ENCODE data around the gene WDR73. TPM values are rescaled to one million over a fixed set of nuclear protein-coding genes. Genes with fewer than 3 reads are reported as not detected.
"Not testable (repeated sequence)": the region's sequence is repeated elsewhere in the genome, so short reads cannot be mapped to it uniquely, and the experiment has no call there.

Gene WDR73
- polyA plus RNA-seq (ENCODE audit: low read depth in 6 of 6), result 10 to 100 TPM; 15.0 to 22.2 (median 18.0) TPM

DNA sequence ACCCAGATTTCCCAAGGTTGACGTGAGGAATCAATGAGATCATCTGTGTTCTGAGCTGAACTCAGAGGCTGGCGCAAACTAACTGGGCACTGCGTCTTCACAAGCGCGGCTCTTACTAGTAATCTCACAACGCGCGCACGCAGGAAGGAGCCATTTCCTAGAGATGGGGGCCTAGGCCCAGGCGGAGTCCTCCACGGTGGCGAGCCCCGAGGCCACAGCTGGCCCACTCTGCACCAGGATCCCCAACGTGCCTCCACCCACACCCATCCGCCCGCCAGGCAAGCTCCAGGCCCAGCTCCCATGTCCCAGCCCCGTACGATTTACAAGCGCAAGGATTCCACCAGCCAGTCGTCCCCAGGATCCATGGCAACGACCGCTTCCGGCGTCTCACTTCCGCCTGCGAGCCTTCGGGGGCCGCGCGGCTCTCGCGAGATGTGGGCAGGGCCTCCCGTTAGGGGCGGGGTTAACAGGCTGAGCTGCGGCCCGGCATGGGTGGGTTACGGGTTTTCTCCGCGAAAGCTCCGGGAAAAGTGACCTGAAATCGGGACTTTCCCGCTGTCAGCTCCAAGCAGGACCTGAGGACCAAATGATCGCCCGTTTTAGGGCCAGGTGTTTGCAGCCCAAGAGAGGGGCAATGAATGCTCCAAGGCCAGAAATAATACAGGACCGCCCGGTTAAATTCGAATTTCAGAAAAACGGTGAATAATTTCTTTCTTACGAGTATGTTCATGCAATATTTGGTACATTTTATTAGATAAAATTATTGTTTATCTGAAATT, at the start of gene WDR73:
WDR73 (minus strand) TSS at position 374 of the 779 bp plus-strand sequence; CDS start at position 365, 9 bp downstream.
- no peaks in the 10 kb centered on the region for H3K27me3 Mint-ChIP-seq
- peaks cover 37 to 43% (median 40%) of the 10 kb centered on the region in 3 donors for H3K4me1 Mint-ChIP-seq
- H3K27ac Mint-ChIP-seq, result peak within 1 kb of the TSS; percentile 93 to 99 (median 96)
- no peaks in the 10 kb centered on the region for H3K9me3 Mint-ChIP-seq
- ATAC-seq (ENCODE audit: low read depth in 2 of 2) (peak; percentile 73 to 75), DNase-seq (peak; percentile 96)
- peaks cover 2 to 12% of the 10 kb centered on the region in 2 donors for H3K36me3 Mint-ChIP-seq
- peak within 1 kb of the TSS; percentile 88 to 99 (median 98) for H3K4me3 Mint-ChIP-seq

DNA sequence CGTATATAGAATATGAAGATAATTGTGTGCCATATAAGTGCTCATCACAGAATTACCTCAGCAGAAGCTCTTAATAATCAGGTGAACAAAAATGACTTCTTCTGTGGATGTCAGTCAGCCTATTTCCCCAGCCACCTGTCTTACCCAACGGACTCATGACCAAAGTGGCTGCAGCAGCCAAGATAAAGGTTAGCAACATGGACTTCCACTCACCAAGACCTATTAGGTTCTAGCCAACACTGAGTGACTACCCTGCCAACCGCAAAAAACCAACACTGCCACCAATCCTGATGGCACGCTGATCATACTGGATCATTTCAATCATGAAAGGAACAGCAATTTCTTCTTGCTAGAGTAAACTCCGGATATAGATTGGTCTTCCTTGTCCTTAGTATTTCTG, 49.7 kb upstream of the WDR73 start:
- Mint-ChIP-seq H3K36me3 (peaks cover 0 to 6% of the 10 kb centered on the region in 2 donors), H3K27me3 (no peaks in the 10 kb centered on the region), H3K9me3 (no peaks in the 10 kb centered on the region), H3K27ac (peak overlapping the region in 3 of 6 donors; percentile 4 to 24 (median 18)), H3K4me1 (peaks cover 38 to 66% (median 65%) of the 10 kb centered on the region in 3 donors), H3K4me3 (no peak overlapping the region)
- DNase-seq, result no peak
- ATAC-seq (ENCODE audit: low read depth in 2 of 2), result no peak

DNA sequence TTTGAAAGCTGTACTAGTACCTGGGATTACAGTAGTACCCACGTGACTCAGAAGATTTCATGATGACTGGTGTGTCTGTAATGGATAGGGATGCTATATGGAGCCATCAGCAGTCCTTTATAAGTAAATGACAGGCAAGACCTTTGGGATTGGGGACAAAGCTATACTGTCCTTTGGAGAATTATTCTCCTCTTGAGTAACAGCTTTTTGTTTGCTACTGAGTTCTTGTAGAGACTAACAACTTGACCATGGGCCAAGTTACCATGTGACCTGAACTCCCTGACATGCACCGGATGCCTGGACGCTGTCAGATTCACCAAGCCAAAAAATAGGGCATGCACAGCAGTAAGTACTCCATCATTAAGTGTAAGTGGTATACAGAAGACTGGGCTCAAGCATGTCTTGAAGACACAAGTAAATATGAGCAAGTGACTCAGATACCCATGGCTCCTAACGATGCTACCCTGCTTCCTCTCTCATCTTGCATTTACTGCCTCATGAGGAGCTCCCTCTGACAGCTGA, 48.9 kb upstream of the WDR73 start:
- H3K9me3 Mint-ChIP-seq, result no peaks in the 10 kb centered on the region
- DNase-seq (no peak), ATAC-seq (ENCODE audit: low read depth in 2 of 2) (no peak)
- peak overlapping the region in 5 of 6 donors; percentile 4 to 87 (median 75) for H3K27ac Mint-ChIP-seq
- peaks cover 0 to 6% of the 10 kb centered on the region in 2 donors for H3K36me3 Mint-ChIP-seq
- H3K4me1 Mint-ChIP-seq, result peaks cover 35 to 62% (median 60%) of the 10 kb centered on the region in 3 donors
- no peak overlapping the region for H3K4me3 Mint-ChIP-seq
- no peaks in the 10 kb centered on the region for H3K27me3 Mint-ChIP-seq

DNA sequence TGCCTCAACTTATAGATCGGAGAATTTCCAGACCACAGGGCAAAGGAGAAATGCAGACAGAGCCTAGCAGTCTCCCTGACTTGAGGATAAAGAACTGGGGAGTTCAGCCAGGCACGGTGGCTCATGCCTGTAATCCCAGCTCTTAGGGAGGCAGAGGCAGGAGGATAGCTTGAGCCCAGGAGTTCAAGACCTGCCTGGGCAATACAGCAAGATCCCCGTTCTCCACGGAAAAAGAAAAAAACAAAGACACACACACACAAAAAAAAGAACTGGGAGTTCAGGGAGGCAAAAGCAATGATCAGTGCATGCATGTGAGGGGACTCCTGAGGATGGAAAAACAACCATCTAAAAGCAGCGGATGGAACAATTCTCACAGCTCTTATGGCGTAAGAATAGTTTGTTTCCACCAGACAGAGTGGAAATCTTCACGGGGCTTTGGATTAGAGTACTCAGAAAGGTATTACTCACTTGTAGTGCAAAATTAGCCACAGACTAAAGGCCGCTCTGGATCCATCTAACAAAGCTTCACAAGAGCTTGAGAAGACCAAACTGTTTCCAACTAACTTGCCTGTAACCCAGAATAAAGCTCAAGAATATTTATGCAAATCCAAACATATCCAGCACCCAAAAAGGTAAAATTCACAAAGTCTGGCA, 45.6 kb upstream of the WDR73 start:
- ATAC-seq (ENCODE audit: low read depth in 2 of 2) (no peak), DNase-seq (no peak)
- peaks cover 0 to 6% of the 10 kb centered on the region in 2 donors for H3K36me3 Mint-ChIP-seq
- H3K27ac Mint-ChIP-seq, result peak overlapping the region in 3 of 6 donors; percentile 50 to 74 (median 54)
- no peaks in the 10 kb centered on the region for H3K9me3 Mint-ChIP-seq
- H3K4me1 Mint-ChIP-seq, result peaks cover 32 to 75% (median 46%) of the 10 kb centered on the region in 3 donors
- no peaks in the 10 kb centered on the region for H3K27me3 Mint-ChIP-seq
- H3K4me3 Mint-ChIP-seq, result no peak overlapping the region

DNA sequence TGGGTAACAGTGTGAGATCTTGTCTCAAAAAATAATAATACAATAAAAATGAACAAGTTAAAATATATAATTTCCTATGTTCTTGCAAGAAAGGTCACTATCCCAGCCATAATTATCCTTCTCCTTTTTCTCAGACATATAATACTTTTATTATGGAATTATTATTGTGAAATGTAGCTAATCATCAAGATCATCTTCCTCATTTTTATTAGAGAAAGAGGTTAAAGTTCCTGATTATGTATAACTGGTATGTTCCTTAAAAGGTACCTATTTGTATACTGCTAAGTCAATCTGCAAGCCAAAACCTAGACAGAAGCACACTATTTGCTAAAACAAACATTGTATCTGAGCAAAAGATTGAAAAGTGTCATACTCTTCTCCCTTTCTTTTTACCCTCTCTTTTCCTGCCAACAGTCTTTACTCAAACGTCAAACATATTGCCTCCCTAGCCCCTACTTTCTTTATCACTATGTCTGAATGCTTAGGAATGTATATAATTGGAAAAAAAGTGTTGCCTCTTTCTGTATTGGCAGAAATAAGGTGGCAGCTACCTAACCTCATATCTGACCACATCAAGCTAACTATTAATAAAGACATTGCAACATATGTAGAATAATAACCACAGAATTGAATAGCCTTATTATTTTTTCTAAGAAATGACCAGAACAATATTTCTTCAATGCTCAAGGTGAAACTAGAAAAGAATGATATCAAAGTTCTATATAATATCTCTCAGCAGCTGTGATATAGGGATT, 43.3 kb upstream of the WDR73 start:
- ATAC-seq (ENCODE audit: low read depth in 2 of 2) (no peak), DNase-seq (no peak)
- Mint-ChIP-seq H3K4me1 (peaks cover 16 to 68% (median 25%) of the 10 kb centered on the region in 3 donors), H3K27me3 (no peaks in the 10 kb centered on the region), H3K36me3 (peaks cover 0 to 6% of the 10 kb centered on the region in 2 donors), H3K4me3 (no peak overlapping the region), H3K27ac (peak overlapping the region in 4 of 6 donors; percentile 32 to 79 (median 66)), H3K9me3 (no peaks in the 10 kb centered on the region)

DNA sequence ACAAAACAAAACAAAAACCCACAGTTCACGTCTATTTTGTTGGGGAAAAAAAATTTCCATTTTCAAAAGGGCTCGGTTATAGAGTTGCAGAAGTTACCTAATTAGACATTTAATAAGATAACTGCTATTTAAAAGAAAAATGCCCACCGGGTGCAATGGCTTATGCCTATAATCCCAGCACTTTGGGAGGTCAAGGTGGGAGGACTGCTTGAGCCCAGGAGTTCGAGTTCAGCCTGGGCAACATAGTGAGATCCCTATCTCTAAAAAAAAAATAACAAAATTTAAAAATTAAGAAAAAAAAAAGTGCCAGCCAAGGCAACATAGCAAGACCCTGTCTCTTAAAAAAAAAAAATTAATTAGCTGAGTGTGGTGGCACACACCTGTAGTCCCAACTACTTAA, 42.7 kb upstream of the WDR73 start:
- H3K4me1 Mint-ChIP-seq, result peaks cover 16 to 70% (median 29%) of the 10 kb centered on the region in 3 donors
- H3K27me3 Mint-ChIP-seq, result no peaks in the 10 kb centered on the region
- no peaks in the 10 kb centered on the region for H3K9me3 Mint-ChIP-seq
- no peak overlapping the region for H3K4me3 Mint-ChIP-seq
- no peak for DNase-seq
- peaks cover under 1 to 6% of the 10 kb centered on the region in 2 donors for H3K36me3 Mint-ChIP-seq
- no peak overlapping the region for H3K27ac Mint-ChIP-seq
- ATAC-seq (ENCODE audit: low read depth in 2 of 2), result no peak

DNA sequence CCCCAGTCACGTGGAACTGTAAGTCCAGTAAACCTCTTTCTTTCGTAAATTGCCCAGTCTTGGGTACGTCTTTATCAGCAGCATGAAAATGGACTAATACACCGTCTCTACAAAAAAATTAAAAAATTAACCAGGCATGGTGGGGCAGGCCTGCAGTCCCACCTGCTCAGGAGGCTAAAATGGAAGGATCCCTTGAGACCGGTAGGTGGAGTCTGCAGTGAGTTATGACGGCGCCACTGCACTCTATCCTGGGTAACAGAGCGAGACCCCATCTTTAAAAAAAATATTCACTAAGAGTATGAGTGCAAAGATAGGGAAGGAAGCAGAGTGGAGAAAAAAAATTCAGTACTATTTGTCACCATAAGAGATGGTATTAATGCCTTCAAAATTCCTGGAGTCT, 36.3 kb upstream of the WDR73 start:
- Mint-ChIP-seq H3K9me3 (peaks cover 0 to 6% (median 4%) of the 10 kb centered on the region in 7 donors), H3K27ac (peak overlapping the region in 5 of 6 donors; percentile 63 to 94 (median 89)), H3K27me3 (no peaks in the 10 kb centered on the region), H3K36me3 (peaks cover 7 to 15% of the 10 kb centered on the region in 2 donors), H3K4me1 (peaks cover 18 to 73% (median 39%) of the 10 kb centered on the region in 3 donors), H3K4me3 (peak overlapping the region in 3 of 8 donors; percentile 38 to 78 (median 45))
- ATAC-seq (ENCODE audit: low read depth in 2 of 2) (peak; percentile 81 to 87), DNase-seq (peak; percentile 15)

DNA sequence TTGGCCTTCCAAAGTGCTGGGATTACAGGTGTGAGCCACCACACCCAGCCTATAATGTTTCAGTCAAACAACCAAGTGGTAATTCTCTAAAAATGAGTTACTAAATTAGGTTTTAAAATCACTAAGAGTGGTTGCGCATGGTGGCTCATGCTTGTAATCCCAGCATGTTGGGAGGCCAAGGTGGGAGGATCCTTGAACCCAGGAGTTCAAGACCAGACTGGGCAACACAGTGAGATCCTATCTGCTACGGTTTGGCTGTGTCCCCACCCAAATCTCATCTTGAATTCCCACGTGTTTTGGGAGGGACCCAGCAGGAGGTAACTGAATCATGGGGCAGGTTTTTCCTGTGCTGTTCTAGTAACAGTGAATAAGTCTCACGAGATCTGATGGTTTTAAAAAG, 35.8 kb upstream of the WDR73 start:
- H3K36me3 Mint-ChIP-seq, result peaks cover 7 to 15% of the 10 kb centered on the region in 2 donors
- peak overlapping the region in 4 of 6 donors; percentile 63 to 94 (median 91) for H3K27ac Mint-ChIP-seq
- no peak for ATAC-seq (ENCODE audit: low read depth in 2 of 2)
- peaks cover 18 to 69% (median 39%) of the 10 kb centered on the region in 3 donors for H3K4me1 Mint-ChIP-seq
- no peaks in the 10 kb centered on the region for H3K27me3 Mint-ChIP-seq
- H3K4me3 Mint-ChIP-seq, result peak overlapping the region in 2 of 8 donors; percentile 38 to 78
- no peak for DNase-seq
- peaks cover 0 to 6% (median 4%) of the 10 kb centered on the region in 7 donors for H3K9me3 Mint-ChIP-seq

DNA sequence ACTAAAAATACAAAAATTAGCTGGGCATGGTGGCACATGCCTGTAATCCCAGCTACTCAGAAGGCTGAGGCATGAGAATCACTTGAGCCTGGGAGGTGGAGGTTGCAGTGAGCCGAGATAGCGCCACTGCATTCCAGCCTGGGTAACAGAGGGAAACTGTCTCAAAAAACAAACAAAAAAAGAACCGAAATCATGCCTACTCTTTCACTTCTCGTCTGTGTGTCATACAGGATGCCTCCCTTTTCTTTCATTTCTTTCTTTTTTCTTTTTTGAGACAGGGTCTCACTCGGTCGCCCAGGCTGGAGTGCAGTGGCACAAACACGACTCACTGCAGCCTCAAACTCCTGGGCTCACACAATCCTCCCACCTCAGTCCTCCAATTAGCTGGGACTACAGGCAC, 32.4 kb upstream of the WDR73 start:
- Mint-ChIP-seq H3K4me1 (peaks cover 15 to 53% (median 43%) of the 10 kb centered on the region in 3 donors), H3K36me3 (peaks cover 7 to 17% of the 10 kb centered on the region in 2 donors), H3K27ac (peak overlapping the region; percentile 47 to 94 (median 82)), H3K4me3 (peak overlapping the region in 6 of 8 donors; percentile 62 to 88 (median 78))
- DNase-seq (peak; percentile 35), ATAC-seq (ENCODE audit: low read depth in 2 of 2) (peak; percentile 65 to 76)
- H3K9me3 Mint-ChIP-seq, H3K27me3 Mint-ChIP-seq: not testable (repeated sequence)

DNA sequence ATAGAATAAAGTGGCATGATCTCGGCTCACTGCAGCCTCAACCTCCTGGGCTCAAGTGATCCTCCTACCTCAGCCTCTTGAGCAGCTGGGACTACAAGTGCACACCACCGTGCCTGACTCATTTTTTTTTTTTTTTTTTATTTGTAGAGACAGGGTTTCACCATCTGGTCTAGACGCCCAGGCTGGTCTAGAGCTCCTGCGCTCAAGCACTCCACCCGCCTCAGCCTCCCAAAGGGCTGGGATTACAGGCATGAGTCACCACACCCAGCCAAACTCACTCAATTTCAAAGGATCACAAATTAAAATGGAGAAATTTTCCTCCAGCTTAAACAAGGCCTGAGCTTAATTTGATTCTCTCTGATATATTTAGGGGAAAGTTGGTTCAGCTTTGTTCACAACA, 31.2 kb upstream of the WDR73 start:
- DNase-seq (no peak), ATAC-seq (ENCODE audit: low read depth in 2 of 2) (no peak)
- Mint-ChIP-seq H3K4me3 (peak overlapping the region in 3 of 8 donors; percentile 22 to 54 (median 44)), H3K4me1 (peaks cover 11 to 46% (median 35%) of the 10 kb centered on the region in 3 donors), H3K27ac (peak overlapping the region in 1 of 6 donors; percentile 62), H3K36me3 (peaks cover 5 to 14% of the 10 kb centered on the region in 2 donors), H3K9me3 (peaks cover 0 to 6% (median 3%) of the 10 kb centered on the region in 7 donors), H3K27me3 (no peaks in the 10 kb centered on the region)

DNA sequence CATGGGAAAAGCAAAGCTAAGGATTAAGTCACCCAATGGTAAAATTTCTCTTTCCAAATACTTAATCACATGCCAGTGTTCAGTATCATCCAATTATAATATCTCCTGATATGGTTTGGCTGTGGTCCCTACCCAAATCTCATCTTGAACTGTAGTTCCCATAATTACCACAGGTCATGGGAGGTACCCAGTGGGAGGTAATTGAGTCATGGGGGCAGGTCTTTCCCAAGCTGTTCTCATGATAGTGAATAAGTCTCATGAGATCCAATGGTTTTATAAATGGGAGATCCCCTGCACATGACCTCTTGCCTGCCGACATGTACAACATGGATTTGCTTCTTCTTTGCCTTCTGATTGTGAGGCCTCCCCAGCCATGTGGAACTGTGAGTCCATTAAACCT, 30.0 kb upstream of the WDR73 start:
- H3K27me3 Mint-ChIP-seq, result no peaks in the 10 kb centered on the region
- no peaks in the 10 kb centered on the region for H3K9me3 Mint-ChIP-seq
- H3K4me1 Mint-ChIP-seq, result peaks cover 8 to 39% (median 31%) of the 10 kb centered on the region in 3 donors
- DNase-seq, result no peak
- H3K4me3 Mint-ChIP-seq, result no peak overlapping the region
- peaks cover 0 to 13% of the 10 kb centered on the region in 2 donors for H3K36me3 Mint-ChIP-seq
- H3K27ac Mint-ChIP-seq, result peak overlapping the region in 3 of 6 donors; percentile 61 to 70 (median 64)
- ATAC-seq (ENCODE audit: low read depth in 2 of 2), result no peak

DNA sequence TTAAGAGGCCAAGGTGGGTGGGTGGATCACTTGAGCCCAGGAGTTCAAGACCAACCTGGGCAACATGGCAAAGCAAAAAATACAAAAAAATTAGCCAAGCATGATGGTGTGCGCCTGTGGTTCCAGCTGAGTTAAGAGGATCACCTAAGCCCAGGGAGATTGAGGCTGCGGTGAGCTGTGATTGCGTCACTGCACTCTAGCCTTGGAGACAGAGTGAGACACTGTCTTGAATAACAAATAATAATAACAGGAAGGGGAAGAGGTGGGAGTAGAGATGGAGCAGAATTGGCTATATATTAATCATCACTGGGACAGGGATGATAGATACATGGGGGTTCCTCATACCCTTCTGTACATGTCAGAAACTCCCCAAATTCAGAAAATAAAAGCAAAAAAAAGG, 27.7 kb upstream of the WDR73 start:
- Mint-ChIP-seq H3K4me1 (peaks cover 8 to 20% (median 18%) of the 10 kb centered on the region in 3 donors), H3K27ac (peak overlapping the region in 4 of 6 donors; percentile 49 to 86 (median 74)), H3K36me3 (peaks cover 0 to 15% of the 10 kb centered on the region in 2 donors), H3K27me3 (no peaks in the 10 kb centered on the region), H3K4me3 (peak overlapping the region in 1 of 8 donors; percentile 16), H3K9me3 (no peaks in the 10 kb centered on the region)
- DNase-seq (no peak), ATAC-seq (ENCODE audit: low read depth in 2 of 2) (peak in 1 of 2 donors; percentile 53)
